Renal cortex interstitium (tissue), 11 donors: ENCODE results near the gene HAPLN2. TPM values are rescaled to one million over a fixed set of nuclear protein-coding genes. Genes with fewer than 3 reads are reported as not detected.

Source experiments
- DNase-seq, 11 donors: peaks; one replicate each; pipeline ENCODE4 v3.0.0-alpha.2; 2013; ENCODE audit warnings: low read depth in 9 of 11, low spot score in 4 of 11; ENCODE audit errors: extremely low read depth in 1 of 11
- polyA plus RNA-seq, 3 donors: library from polyadenylated mRNA; unstranded; fragments of 120-200 nt; gene quantifications; one replicate each; pipeline ENCODE4 v1.2.1, GENCODE V29; 2013; ENCODE audit not compliant: insufficient read length in 3 of 3

Gene HAPLN2
- polyA plus RNA-seq, 3 donors, result 0.47 to 0.67 (median 0.57) TPM

DNA sequence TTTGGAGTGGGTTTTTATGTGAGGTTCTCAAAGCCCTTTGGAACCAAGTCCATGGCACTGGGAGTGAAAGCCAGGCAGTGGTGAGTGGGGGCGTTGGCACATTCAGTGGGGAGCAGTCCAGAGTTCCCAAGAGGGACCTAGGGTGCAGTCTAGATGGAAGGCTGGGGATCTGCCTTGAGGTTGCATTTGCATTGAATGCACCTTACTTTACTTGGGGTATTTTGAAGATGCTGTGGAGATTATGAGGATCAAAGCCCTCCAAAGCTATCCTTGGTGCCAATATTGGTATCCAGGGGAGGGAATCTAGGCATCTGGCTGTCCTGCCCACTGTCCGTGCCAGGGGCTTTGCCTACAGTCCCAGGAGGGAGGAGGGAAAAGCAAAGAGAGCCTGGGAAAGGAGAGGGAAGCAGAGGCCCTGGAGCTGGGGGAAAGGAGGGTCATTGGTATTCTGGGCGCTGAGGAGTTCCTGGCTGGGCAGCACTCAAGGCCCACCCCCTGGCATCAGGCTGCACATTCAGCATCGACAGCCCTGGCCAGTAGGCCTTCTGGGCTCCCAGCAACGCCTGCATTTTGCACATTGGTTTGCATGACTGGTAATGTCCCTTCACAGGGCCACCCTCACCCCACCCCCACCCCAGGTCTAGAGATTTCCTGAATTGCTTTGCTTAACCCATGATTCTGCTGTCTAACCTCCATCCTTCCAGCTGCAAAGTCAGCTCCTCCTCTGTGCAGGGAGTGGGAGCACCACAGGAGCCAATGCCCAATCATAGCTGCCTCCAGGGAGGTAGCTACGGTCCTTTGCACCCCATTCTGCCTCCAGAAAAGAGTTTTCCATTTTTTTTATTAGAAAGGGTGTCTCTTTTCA is 21.9 kb downstream of the HAPLN2 start:
- no peak for DNase-seq

DNA sequence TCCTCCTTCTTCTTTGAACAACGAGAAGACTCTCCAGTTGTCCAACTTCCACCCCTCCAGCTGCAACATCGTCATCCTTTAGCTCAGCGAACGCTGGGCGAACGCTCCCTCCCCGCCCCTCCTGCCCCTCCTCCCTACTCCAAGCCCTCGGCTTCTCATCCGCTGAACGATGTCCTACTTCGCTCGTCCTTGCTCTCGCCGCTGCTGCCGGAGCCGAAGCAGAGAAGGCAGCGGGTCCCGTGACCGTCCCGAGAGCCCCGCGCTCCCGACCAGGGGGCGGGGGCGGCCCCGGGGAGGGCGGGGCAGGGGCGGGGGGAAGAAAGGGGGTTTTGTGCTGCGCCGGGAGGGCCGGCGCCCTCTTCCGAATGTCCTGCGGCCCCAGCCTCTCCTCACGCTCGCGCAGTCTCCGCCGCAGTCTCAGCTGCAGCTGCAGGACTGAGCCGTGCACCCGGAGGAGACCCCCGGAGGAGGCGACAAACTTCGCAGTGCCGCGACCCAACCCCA is 22.6 kb downstream of the HAPLN2 start, which contains the start of gene BCAN:
Gene BCAN (plus strand): TSS at position 357 of the 504 bp plus-strand sequence. CDS start 3,938 bp downstream, outside the sequence.
- no peak for DNase-seq

DNA sequence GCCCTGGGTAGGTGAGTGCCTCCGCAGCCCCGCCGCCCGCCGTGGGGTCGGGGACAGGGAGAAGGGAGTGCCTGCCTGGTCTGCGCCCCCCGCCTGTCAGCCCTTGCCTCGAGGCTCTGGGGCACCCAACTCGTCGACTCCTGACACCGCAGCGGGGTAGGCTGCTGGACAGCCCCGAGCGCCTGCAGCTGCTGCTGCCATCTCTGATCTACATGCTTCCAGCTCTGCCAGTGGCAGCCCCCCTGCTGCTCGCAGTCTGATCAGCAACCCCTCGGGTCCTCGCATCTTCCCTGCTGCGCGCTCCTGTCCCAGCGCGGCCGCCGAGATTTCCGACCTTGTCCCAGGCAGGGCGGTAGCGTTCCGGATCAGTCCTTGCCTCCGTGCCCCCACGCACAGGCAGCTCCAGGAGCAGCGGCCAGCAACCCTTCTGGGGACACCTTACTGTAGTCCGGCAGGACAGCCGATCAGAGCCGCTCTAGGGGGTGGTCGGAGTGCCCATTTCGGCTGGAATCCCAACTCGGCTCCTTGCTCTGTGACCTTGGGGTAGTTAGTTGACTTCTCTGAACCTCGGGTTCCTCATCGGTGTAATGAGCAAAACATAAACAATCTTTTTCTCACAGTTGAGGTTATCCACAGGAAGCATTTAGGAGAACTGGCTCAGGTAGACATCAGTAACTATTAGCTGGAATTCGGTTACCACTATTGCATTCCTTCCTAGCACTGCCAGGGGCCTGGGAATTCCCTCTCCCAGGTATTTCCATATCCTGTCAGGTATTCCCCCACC is 23.2 kb downstream of the HAPLN2 start:
- DNase-seq, result no peak

DNA sequence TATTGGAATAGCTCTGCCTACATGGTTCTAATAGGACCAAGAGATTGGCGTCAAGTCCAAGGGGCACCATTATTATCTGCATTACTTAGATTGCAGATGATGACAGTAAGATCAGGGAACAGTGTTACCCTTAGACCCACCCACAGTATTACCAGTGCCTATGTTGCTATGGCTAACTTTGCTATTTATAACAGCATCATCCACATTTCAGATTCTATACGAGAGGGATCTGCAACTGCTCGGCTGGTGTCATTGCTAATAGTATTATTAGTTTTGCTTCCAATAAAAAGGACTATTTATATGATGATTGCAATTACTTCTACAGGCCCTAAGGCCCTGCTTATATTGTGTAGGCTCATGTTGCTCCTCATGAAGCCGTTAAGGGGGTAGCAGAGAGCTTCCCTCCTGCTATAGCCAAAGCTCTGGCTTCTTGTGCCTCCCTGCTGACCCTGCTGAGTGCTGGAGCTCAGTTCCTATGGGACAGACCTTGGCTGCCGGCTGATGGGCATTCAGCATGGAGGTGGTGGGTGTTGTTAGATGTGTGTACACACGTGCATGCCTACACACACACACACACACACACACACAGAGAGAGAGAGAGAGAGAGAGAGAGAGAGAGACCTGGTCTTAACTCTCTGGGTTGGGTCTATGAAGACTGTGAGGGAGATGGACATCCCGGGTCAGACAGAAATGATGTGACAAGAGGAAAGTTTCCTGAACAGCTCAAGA is 24.0 kb downstream of the HAPLN2 start:
- DNase-seq, result no peak

DNA sequence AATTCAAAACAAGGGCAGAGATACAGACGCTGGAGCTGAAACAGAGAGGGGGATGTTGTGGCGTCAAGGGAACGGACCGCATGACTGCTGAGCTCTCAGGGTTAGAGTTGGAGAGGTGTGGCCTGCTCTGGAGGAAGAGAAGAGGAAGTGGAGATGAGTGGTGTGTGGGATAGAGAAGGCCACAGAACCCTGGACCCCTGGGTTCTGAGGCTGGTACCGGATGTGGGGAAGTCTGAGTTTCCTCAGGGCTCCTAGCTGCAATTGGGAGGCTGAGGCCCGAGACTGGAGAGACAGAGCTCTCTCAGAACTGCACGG is 24.5 kb downstream of the HAPLN2 start:
- DNase-seq, result no peak

DNA sequence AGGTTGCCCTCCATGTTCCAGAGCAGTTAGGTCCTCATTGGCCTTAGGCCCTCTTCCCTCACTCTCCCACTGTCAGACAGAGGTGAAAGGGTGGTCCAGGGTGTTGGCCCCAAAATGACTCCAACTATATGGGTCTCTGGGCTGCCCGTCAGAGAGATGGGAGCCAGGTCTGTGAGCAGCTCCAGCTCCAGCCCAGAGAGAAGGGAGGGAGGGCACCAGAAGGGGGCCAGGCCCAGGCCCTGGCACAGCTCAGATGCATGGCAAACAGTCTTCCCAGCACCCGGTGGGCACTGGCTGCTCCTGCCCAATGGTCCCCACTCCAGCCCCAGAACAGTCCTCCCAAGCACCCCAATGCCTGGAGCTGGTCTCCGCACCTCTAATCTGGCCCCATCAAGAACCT is 24.9 kb downstream of the HAPLN2 start:
- DNase-seq, result no peak

DNA sequence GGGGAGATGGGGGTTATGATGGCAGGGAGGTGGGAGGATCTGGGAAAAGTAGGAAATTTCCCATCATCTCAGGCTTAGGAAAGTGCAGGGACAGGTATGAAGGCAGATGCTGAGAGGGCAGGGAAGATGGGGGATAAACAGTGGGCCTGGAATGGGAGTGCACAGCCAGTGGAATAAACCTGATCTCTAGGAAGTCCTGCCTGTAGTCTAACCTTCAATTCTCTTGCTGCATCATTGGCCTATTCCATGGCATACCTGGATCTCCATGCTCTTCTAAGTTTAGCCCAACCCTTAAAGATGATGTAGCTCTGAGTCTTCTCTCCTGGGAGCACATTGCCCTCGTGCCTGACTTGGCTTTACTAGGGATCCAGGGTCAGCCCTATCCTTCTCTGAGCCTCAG is 25.4 kb downstream of the HAPLN2 start:
- no peak for DNase-seq

DNA sequence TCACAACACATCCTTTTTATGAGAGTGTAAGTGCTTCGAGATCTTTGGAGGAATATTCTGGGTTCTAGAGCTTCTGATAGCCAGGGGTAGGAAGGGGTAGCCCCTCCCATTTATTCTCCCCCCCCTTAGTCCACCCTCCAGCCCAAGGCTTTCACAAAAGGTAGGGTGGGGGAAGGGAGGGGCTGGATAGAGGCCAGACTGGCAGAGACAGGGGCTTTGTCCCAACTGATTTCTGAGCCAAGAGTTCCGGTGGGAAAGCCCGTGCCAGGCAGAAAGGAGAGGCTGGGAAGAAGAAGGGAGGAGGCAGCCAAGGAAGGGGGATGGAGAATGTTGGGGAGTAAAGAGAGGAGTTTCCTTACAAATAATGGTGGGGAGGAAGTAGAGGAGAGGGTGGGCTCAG is 25.8 kb downstream of the HAPLN2 start:
- no peak for DNase-seq

DNA sequence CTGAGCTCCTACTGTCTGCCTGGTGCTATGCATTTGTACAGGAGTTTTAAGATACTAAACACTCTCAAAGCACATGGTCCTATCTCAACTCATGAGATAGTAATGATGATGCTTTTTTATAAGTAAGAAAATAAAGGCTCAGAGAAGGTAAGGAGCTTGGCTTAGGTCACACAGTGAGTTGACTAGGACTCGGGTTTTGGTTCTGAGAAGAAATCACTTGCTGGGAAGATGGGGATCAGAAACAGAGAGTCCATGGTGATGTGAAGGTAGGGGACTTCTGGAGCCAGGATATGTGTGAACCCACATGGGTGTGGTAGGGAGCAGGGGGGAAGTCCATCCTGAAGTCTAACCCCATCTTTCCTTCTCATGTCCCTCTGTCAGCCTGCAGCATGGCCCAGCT is 26.5 kb downstream of the HAPLN2 start:
- no peak for DNase-seq

DNA sequence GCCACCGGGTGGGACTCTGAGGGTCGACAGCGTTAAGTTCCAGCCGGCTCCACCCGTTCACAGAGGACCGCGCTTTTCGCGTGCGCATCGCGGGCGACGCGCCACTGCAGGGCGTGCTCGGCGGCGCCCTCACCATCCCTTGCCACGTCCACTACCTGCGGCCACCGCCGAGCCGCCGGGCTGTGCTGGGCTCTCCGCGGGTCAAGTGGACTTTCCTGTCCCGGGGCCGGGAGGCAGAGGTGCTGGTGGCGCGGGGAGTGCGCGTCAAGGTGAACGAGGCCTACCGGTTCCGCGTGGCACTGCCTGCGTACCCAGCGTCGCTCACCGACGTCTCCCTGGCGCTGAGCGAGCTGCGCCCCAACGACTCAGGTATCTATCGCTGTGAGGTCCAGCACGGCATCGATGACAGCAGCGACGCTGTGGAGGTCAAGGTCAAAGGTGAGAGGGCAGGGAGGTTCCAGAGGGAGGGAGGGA is 27.6 kb downstream of the HAPLN2 start:
- no peak for DNase-seq

DNA sequence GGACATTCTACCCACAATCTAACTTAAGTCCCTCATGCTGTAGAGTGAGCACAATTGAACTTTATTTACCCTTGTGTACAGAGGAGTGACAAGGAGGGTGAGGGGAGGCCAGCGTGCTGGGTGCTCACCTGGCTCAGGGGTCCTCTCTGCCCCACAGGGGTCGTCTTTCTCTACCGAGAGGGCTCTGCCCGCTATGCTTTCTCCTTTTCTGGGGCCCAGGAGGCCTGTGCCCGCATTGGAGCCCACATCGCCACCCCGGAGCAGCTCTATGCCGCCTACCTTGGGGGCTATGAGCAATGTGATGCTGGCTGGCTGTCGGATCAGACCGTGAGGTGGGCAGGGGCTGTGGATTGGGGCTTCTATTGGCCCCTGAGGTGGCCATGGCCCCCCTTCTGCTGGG is 28.1 kb downstream of the HAPLN2 start:
- DNase-seq, result no peak

DNA sequence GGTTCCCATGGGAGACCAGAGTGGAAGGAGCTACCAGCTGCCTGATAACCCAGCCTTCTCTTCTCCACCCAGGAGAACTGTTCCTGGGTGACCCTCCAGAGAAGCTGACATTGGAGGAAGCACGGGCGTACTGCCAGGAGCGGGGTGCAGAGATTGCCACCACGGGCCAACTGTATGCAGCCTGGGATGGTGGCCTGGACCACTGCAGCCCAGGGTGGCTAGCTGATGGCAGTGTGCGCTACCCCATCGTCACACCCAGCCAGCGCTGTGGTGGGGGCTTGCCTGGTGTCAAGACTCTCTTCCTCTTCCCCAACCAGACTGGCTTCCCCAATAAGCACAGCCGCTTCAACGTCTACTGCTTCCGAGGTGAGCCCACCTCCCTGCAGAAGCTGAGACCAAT is 29.3 kb downstream of the HAPLN2 start:
- DNase-seq, result no peak

DNA sequence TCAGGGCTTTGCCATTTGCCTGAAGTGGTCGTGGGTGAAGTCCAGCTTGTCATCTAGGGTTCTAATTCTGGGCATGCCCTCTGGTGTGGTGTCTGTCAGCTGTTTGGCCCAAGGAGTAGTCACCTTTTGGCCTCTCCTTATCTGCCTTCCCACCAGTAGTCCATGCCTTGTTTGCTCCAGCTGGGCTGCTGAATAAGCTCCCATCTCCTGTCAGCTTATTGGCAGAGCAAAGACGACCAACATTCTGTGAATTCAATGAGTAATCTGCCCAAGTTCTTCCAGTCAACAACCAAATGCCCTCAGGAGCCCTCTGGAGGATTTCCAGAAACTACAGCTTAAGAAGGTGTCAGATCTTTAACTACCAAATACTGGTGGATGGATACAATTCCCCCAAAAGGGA is 29.7 kb downstream of the HAPLN2 start:
- no peak for DNase-seq

DNA sequence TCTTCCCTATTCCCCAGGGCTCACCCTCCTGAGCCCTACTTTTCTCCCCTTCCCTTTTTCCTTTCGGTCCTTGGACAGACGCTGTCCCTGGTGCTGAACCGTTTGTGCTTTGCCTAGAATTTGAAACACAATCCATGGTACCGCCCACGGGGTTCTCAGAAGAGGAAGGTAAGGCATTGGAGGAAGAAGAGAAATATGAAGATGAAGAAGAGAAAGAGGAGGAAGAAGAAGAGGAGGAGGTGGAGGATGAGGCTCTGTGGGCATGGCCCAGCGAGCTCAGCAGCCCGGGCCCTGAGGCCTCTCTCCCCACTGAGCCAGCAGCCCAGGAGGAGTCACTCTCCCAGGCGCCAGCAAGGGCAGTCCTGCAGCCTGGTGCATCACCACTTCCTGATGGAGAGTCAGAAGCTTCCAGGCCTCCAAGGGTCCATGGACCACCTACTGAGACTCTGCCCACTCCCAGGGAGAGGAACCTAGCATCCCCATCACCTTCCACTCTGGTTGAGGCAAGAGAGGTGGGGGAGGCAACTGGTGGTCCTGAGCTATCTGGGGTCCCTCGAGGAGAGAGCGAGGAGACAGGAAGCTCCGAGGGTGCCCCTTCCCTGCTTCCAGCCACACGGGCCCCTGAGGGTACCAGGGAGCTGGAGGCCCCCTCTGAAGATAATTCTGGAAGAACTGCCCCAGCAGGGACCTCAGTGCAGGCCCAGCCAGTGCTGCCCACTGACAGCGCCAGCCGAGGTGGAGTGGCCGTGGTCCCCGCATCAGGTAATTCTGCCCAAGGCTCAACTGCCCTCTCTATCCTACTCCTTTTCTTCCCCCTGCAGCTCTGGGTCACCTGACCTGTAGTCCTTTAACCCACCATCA is 33.1 kb downstream of the HAPLN2 start:
- peak in 2 of 11 donors; percentile 76 to 81 for DNase-seq

DNA sequence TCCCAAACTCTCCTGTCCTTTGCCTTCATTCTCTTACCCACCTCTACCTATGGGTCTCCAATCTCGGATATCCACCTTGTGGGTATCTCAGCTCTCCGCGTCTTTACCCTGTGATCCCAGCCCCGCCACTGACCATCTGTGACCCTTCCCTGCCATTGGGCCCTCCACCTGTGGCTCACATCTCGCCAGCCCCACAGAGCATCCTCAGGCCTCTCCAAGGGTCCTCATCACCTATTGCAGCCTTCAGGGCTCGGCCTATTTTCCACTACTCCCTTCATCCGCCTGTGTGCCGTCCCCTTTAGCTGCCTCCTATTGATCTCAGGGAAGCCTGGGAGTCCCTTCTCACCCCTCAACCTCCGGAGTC is 33.8 kb downstream of the HAPLN2 start:
- no peak for DNase-seq

DNA sequence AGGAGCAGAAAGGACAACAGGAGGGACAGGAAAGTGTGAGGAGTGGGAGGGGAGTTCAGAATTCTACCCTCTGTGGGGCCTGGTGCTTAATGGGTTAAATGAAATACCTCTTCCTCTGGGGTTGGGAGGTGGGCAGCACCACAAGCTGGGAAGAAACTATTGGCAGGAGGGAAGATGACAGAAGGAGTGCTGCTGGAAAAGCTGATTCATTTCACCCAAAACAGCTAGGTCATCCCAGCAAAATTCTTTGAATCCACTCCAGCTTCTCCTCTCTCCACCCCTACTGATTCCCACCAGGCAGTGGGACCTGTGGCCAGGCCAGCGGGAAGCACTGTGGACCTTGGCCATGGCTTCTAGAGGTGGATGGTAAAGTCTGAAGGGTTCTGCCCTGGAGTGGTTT is 35.5 kb downstream of the HAPLN2 start:
- no peak for DNase-seq

DNA sequence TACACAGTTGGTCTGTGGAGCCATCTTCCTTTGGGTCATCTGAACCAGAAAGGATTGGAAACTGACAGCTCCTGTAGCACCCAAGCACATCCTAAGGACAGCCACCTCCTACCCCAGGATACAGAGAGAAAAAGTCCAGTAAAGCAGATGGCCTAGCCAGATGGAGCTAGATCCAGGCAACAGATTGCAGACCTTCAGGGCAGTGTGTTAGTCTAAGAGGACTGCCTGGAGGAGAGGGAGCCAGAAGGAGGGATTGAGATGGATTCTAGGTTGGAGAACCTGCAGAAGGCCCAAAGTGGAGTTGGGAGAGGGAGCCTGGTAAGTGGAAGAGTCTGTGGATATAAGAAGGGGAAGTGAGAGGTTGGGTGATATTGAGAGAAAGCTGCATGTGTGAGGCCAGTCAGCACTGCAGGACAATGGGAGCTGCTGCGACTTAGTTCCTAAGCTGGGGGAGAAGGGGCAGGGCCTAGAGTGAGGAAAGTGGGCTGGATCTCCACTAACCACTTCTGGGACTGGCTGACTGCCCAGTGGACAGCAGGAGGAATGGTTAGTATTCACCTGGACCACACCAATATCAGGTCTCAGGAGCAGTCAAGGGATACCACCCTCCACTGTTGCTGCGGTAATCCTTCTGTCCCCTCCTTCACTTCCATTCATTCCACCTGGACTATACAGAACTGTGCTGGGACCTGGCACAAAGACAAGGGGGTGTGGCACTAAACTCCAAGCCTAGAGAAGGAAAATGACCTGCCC is 36.1 kb downstream of the HAPLN2 start:
- no peak for DNase-seq

DNA sequence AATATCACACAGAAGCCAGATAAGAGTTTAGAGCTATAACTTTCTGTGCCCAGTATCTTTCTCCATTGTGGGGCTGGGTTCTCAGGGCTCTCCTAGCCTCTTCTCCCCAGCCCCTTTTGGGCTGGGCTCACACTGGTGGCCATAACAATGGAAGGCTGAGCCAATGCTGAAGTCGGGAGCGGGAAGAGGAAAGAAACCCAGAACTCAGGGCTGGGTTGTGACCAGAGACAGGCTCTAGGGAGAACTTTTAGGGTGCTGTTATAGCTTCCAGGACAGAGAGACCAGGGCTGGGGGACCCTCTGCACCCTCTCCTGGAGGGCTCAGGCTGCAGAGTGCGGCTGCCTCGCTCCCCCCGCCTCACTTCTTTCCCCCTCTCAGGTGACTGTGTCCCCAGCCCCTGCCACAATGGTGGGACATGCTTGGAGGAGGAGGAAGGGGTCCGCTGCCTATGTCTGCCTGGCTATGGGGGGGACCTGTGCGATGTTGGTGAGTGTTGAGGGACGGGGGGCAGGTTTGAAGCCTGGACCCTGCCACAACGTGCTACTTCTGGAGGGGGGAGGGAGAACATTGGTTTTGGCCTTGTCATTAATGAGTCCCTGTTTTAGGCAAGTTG is 36.8 kb downstream of the HAPLN2 start:
- DNase-seq, result no peak
